CD14-positive monocyte (primary cell): ENCODE data around the gene SH3PXD2A. TPM values are rescaled to one million over a fixed set of nuclear protein-coding genes. Genes with fewer than 3 reads are reported as not detected.

Experiments
- DNase-seq, 3 donors: peaks; one replicate each; pipeline ENCODE4 v3.0.0-alpha.2; 2011 to 2022
- H2AFZ ChIP-seq: 2 replicates; pipeline ENCODE4 v1.6.0; 2012; ENCODE audit warnings: mild to moderate bottlenecking, low read depth, low read length, inconsistent platforms; ENCODE audit not compliant: insufficient read depth, poor library complexity, severe bottlenecking
- H3K27ac ChIP-seq, 2 donors: 1 replicate in 1 of 2; 2 replicates in 1 of 2; pipeline ENCODE4 v1.5.1; 2012 to 2013; ENCODE audit warnings: low read length in 2 of 2, control low read depth in 1 of 2, inconsistent platforms in 1 of 2, low read depth in 1 of 2, mild to moderate bottlenecking in 1 of 2
- H3K27me3 ChIP-seq, 2 donors: one replicate each; pipeline versions ENCODE4 v1.6.0 to v1.6.1; 2011 to 2013; ENCODE audit warnings: low read length in 2 of 2; ENCODE audit not compliant: control insufficient read depth in 2 of 2, insufficient read depth in 2 of 2
- H3K36me3 ChIP-seq, 2 donors: replicated peaks in 1 of 2; 1 replicate in 1 of 2; 2 replicates in 1 of 2; pipeline versions ENCODE4 v1.5.1 to v1.6.1; 2012 to 2013; ENCODE audit warnings: low read length in 2 of 2, control low read depth in 1 of 2, inconsistent platforms in 1 of 2, mild to moderate bottlenecking in 1 of 2; ENCODE audit not compliant: insufficient read depth in 2 of 2, control insufficient read depth in 1 of 2
- H3K4me1 ChIP-seq, 2 donors: 1 replicate in 1 of 2; 2 replicates in 1 of 2; pipeline versions ENCODE4 v1.5.1 to v1.6.1; 2012 to 2013; ENCODE audit warnings: low read length in 2 of 2, control low read depth in 1 of 2, inconsistent platforms in 1 of 2, mild to moderate bottlenecking in 1 of 2, moderate library complexity in 1 of 2; ENCODE audit not compliant: insufficient read depth in 2 of 2, control insufficient read depth in 1 of 2
- H3K4me2 ChIP-seq: replicated peaks from 2 replicates; pipeline ENCODE3; 2012; ENCODE audit warnings: low read length, moderate library complexity, mild to moderate bottlenecking; ENCODE audit not compliant: poor library complexity, severe bottlenecking; ENCODE audit errors: extremely low read depth
- H3K4me3 ChIP-seq, 3 experiments: fragments of 200-600 bp in 1 of 3; sonication (generic) in 1 of 3; replicated peaks in 1 of 3; 1 replicate in 2 of 3; 2 replicates in 1 of 3; pipeline ENCODE4 v1.5.1; 2011 to 2013; ENCODE audit warnings: low read length in 3 of 3, mild to moderate bottlenecking in 3 of 3, control low read depth in 2 of 3, low read depth in 2 of 3, inconsistent platforms in 1 of 3, moderate library complexity in 1 of 3
- H3K79me2 ChIP-seq: 2 replicates; pipeline ENCODE4 v1.6.0; 2012; ENCODE audit warnings: mild to moderate bottlenecking, control low read depth, inconsistent platforms, low read length, moderate library complexity; ENCODE audit not compliant: insufficient read depth
- H3K9ac ChIP-seq: 2 replicates; pipeline ENCODE4 v1.6.0; 2017; ENCODE audit warnings: low read length, mild to moderate bottlenecking; ENCODE audit not compliant: insufficient read depth, poor library complexity, severe bottlenecking
- H3K9me3 ChIP-seq, 2 donors: replicated peaks in 1 of 2; 1 replicate in 1 of 2; 2 replicates in 1 of 2; pipeline versions ENCODE4 v1.5.1 to v1.6.1; 2012 to 2013; ENCODE audit warnings: low read length in 2 of 2, control low read depth in 1 of 2; ENCODE audit not compliant: control insufficient read depth in 1 of 2, insufficient read depth in 1 of 2
- H4K20me1 ChIP-seq: 2 replicates; pipeline ENCODE4 v1.6.0; 2012; ENCODE audit warnings: mild to moderate bottlenecking, low read length, control low read depth, moderate library complexity; ENCODE audit not compliant: insufficient read depth
- H3K27ac Mint-ChIP-seq, 7 donors: one replicate each; pipeline ENCODE4 v1.8.0; 2020; ENCODE audit warnings: mild to moderate bottlenecking in 7 of 7, mixed read lengths in 7 of 7, moderate library complexity in 6 of 7, inconsistent platforms in 2 of 7
- H3K27me3 Mint-ChIP-seq, 3 donors: one replicate each; pipeline ENCODE4 v1.8.0; 2021 to 2022; ENCODE audit warnings: low read depth in 3 of 3, mild to moderate bottlenecking in 3 of 3, mixed read lengths in 3 of 3, moderate library complexity in 3 of 3, inconsistent platforms in 1 of 3
- H3K36me3 Mint-ChIP-seq, 2 donors: one replicate each; pipeline ENCODE4 v1.8.0; 2020; ENCODE audit warnings: mixed read lengths in 2 of 2, inconsistent platforms in 1 of 2, mild to moderate bottlenecking in 1 of 2
- H3K4me1 Mint-ChIP-seq: one replicate; pipeline ENCODE4 v1.8.0; 2020; ENCODE audit warnings: mild to moderate bottlenecking, mixed read lengths
- H3K4me3 Mint-ChIP-seq, 2 donors: one replicate each; pipeline ENCODE4 v1.8.0; 2020; ENCODE audit warnings: mild to moderate bottlenecking in 2 of 2, mixed read lengths in 2 of 2, moderate library complexity in 1 of 2
- H3K9me3 Mint-ChIP-seq, 7 donors: one replicate each; pipeline ENCODE4 v1.8.0; 2020 to 2022; ENCODE audit warnings: mixed read lengths in 7 of 7, mild to moderate bottlenecking in 6 of 7, moderate library complexity in 6 of 7, inconsistent platforms in 2 of 7
- WGBS: methylation state at CpG from one replicate; pipeline ENCODE4 v1.1.5; 2013; ENCODE audit warnings: missing lambda C conversion rate; ENCODE audit not compliant: insufficient coverage; 5-methylcytosine and 5-hydroxymethylcytosine counted together
- intact Hi-C, 2 donors: fragments of 100-400 bp; cut with micrococcal nuclease; formaldehyde crosslinking; loops; one replicate each; pipeline versions ENCODE4 v1.15.0 to v1.15.1; 2023
- polyA plus RNA-seq, 3 donors: library from polyadenylated mRNA; depleted of rRNA in 1 of 3; unstranded in 2 of 3; stranded (reverse) in 1 of 3; fragments of 300-500 nt in 2 of 3; fragments of >200 nt in 1 of 3; fragmentation: Illumina TruSeq in 2 of 3; gene quantifications; 1 replicate in 2 of 3; 2 replicates in 1 of 3; pipeline ENCODE4 v1.2.3, GENCODE V29; 2012 to 2021
- TF ChIP-seq, protein P1 (sequence below): fragments of 200-600 bp; IDR thresholded peaks from one replicate; pipeline ENCODE4 v1.8.0; 2022; ENCODE audit warnings: antibody characterized with exemption, mild to moderate bottlenecking

SH3PXD2A gene
- polyA plus RNA-seq, 3 donors: 0.01 to 0.76 (median 0.05) TPM

DNA sequence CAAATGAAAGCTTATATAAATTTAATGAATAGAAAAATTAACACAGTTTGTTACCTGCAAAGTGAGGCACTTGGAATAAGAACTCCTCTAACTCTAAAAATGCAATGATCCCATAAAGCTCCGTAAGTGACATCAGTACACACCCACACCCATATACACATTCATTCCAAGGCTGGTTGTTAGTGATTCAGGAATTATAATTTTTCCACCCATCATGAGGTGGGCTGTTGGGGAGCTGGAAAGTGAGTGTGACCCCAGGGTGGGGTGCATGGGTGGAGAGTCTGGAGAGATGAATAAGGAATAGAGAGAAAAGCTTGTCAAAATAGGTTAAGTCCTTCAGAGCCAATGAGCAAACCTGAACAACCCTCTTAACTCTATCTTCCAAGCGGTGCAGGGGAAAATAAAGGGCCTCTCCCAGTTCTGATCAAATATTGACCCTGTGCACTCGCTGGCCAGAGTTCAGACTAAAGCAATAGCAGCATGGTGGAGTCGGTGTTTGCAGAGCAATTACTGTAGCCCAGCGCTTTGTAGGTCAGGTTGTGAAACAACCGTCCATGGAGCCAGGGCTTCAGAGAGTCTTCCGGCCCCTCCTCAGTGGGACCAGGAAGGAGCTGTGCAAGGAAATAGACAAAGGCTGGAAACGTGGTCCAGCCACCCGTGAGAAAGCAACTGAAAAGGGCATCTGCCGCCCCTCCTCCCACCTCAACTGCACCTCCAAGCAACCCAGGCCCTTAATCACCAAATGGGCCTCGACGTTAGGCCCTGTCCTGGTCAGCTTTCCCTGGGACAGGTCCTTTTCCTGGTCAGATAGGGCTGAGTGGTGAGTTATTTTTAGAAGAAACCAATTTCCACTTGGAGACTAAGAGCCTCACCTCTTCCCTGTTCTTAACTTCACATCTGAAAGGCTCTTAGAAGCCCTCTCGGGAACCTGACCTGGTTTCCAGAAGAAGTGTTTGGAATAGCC, 61.2 kb downstream of the SH3PXD2A start:
- Histone ChIP-seq H3K9ac (no peak overlapping the region), H3K36me3 (no peaks in the 10 kb centered on the region), H3K4me3 (no peak overlapping the region), H3K4me1 (peaks cover 4 to 6% of the 10 kb centered on the region in 2 donors), H3K79me2 (no peaks in the 10 kb centered on the region), H3K9me3 (no peaks in the 10 kb centered on the region), H3K4me2 (no peak overlapping the region), H4K20me1 (no peaks in the 10 kb centered on the region), H3K27me3 (no peaks in the 10 kb centered on the region), H3K27ac (no peak overlapping the region), H2AFZ (no peak overlapping the region)
- peaks cover 2 to 6% (median 4%) of the 10 kb centered on the region in 3 donors for H3K27me3 Mint-ChIP-seq
- intact Hi-C loops: no loop called here
- no peak overlapping the region for H3K27ac Mint-ChIP-seq
- 73% methylated on average over 7 of the region's 13 CpGs for WGBS
- no peak overlapping the region for H3K4me3 Mint-ChIP-seq
- peaks cover 8% of the 10 kb centered on the region for H3K4me1 Mint-ChIP-seq
- no peak for DNase-seq
- TF ChIP-seq, protein P1, sequence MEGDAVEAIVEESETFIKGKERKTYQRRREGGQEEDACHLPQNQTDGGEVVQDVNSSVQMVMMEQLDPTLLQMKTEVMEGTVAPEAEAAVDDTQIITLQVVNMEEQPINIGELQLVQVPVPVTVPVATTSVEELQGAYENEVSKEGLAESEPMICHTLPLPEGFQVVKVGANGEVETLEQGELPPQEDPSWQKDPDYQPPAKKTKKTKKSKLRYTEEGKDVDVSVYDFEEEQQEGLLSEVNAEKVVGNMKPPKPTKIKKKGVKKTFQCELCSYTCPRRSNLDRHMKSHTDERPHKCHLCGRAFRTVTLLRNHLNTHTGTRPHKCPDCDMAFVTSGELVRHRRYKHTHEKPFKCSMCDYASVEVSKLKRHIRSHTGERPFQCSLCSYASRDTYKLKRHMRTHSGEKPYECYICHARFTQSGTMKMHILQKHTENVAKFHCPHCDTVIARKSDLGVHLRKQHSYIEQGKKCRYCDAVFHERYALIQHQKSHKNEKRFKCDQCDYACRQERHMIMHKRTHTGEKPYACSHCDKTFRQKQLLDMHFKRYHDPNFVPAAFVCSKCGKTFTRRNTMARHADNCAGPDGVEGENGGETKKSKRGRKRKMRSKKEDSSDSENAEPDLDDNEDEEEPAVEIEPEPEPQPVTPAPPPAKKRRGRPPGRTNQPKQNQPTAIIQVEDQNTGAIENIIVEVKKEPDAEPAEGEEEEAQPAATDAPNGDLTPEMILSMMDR: no peak
- no peaks in the 10 kb centered on the region for H3K36me3 Mint-ChIP-seq
- H3K9me3 Mint-ChIP-seq: no peaks in the 10 kb centered on the region

DNA sequence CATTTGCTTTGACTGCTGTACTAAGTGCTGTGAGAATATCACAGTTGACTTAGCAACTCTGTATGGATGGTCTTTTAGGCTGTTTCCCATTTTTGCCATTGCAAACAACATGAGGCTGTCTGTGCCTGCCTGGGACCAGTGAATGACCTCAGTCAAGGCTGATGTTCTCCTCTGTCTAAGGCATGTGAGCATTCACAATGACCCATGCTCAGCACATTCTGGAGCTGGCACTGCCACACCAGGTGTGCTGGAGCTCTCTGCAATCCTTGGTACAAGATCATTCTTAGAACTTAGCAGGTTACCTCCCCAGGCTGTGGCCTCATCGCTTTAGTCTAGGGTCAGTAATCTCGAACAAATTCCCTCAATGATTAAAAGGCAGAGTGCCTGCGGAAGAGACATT, 61.9 kb downstream of the SH3PXD2A start:
- H3K9me3 Mint-ChIP-seq: no peaks in the 10 kb centered on the region
- no peak overlapping the region for H2AFZ ChIP-seq
- H3K27ac Mint-ChIP-seq: no peak overlapping the region
- H3K36me3 Mint-ChIP-seq: no peaks in the 10 kb centered on the region
- H3K4me1 Mint-ChIP-seq: peaks cover 9% of the 10 kb centered on the region
- no peak overlapping the region for H3K4me3 Mint-ChIP-seq
- no peak overlapping the region for H3K9ac ChIP-seq
- no peaks in the 10 kb centered on the region for H3K27me3 ChIP-seq
- no peaks in the 10 kb centered on the region for H3K79me2 ChIP-seq
- no peak overlapping the region for H3K4me2 ChIP-seq
- peaks cover 2 to 4% (median 4%) of the 10 kb centered on the region in 3 donors for H3K27me3 Mint-ChIP-seq
- TF ChIP-seq, protein P1: no peak
- no peaks in the 10 kb centered on the region for H3K36me3 ChIP-seq
- no peak for DNase-seq
- 100% methylated on average over 2 of the region's 3 CpGs for WGBS
- H3K4me1 ChIP-seq: peaks cover 4 to 6% of the 10 kb centered on the region in 2 donors
- intact Hi-C loops: no loop called here
- H3K9me3 ChIP-seq: no peaks in the 10 kb centered on the region
- no peak overlapping the region for H3K4me3 ChIP-seq
- no peak overlapping the region for H3K27ac ChIP-seq
- H4K20me1 ChIP-seq: no peaks in the 10 kb centered on the region
